ENCODE results near the gene RMDN2.

Gene RMDN2

GRCh38 chr2:37925063-37925897 lies at the start of gene RMDN2:
Gene RMDN2, plus strand, starts transcription at chr2:37925287. Its CDS starts 3,991 bp downstream, at chr2:37929278.
- intact Hi-C loops (cut with DNase I): no loop called here
- DNase-seq: peak; percentile 84 to 98 (median 90)

GRCh38 chr2:37875403-37875906 lies 49.6 kb upstream of the RMDN2 start:
- DNase-seq: no peak
- intact Hi-C loops (cut with DNase I): loop anchor here (5.0 kb wide), 2 partner anchors 463 to 478 kb away; no protein-coding TSS in a partner anchor

- intact Hi-C loops (cut with DNase I): loop anchor here (5.0 kb wide), 2 partner anchors 464 to 479 kb away; no protein-coding TSS in a partner anchor
- DNase-seq: no peak
Observed at GRCh38 chr2:37876227-37876626, 48.9 kb upstream of the RMDN2 start.

GRCh38 chr2:37877457-37878315 lies 47.4 kb upstream of the RMDN2 start:
- peak in 1 of 10 donors; percentile 20 for DNase-seq
- intact Hi-C loops (cut with DNase I): loop anchor here (1.0 to 5.0 kb wide), 3 partner anchors 45 to 480 kb away; no protein-coding TSS in a partner anchor

- intact Hi-C loops (cut with DNase I): loop anchor here (5.0 kb wide), 2 partner anchors 466 to 481 kb away; no protein-coding TSS in a partner anchor
- DNase-seq: no peak
Observed at GRCh38 chr2:37878536-37878935, 46.6 kb upstream of the RMDN2 start.

- intact Hi-C loops (cut with DNase I): no loop called here
- no peak for DNase-seq
Observed at GRCh38 chr2:37880551-37880950, 44.5 kb upstream of the RMDN2 start.

- intact Hi-C loops (cut with DNase I): no loop called here
- DNase-seq: no peak
Observed at GRCh38 chr2:37881397-37881796, 43.7 kb upstream of the RMDN2 start.

GRCh38 chr2:37882036-37882435 lies 43.1 kb upstream of the RMDN2 start:
- DNase-seq: no peak
- intact Hi-C loops (cut with DNase I): no loop called here

GRCh38 chr2:37883518-37883917 lies 41.6 kb upstream of the RMDN2 start:
- intact Hi-C loops (cut with DNase I): no loop called here

GRCh38 chr2:37885329-37885993 lies 39.6 kb upstream of the RMDN2 start:
- DNase-seq: no peak
- intact Hi-C loops (cut with DNase I): no loop called here

More at GRCh38 chr2:37883518-37883917, 41.6 kb upstream of the RMDN2 start:
- no peak for DNase-seq

GRCh38 chr2:37886745-37887144 lies 38.3 kb upstream of the RMDN2 start:
- intact Hi-C loops (cut with DNase I): no loop called here
- no peak for DNase-seq

- intact Hi-C loops (cut with DNase I): no loop called here
- DNase-seq: no peak
Observed at GRCh38 chr2:37887286-37887685, 37.8 kb upstream of the RMDN2 start.

- peak in 9 of 10 donors; percentile 31 to 93 (median 67) for DNase-seq
- intact Hi-C loops (cut with DNase I): loop anchor here (10.0 kb wide), 1 partner anchor 384 kb away; no protein-coding TSS in a partner anchor
Observed at GRCh38 chr2:37890893-37891495, 34.1 kb upstream of the RMDN2 start.

- intact Hi-C loops (cut with DNase I): loop anchor here (10.0 kb wide), 1 partner anchor 383 kb away; no protein-coding TSS in a partner anchor
- DNase-seq: no peak
Observed at GRCh38 chr2:37891846-37892435, 33.1 kb upstream of the RMDN2 start.

- intact Hi-C loops (cut with DNase I): loop anchor here (10.0 kb wide), 1 partner anchor 382 kb away; no protein-coding TSS in a partner anchor
Observed at GRCh38 chr2:37892436-37893114, 32.5 kb upstream of the RMDN2 start.

GRCh38 chr2:37893327-37893726 lies 31.8 kb upstream of the RMDN2 start:
- intact Hi-C loops (cut with DNase I): loop anchor here (10.0 kb wide), 1 partner anchor 381 kb away; no protein-coding TSS in a partner anchor
- no peak for DNase-seq

More at GRCh38 chr2:37892436-37893114, 32.5 kb upstream of the RMDN2 start:
- DNase-seq: no peak

GRCh38 chr2:37894047-37894446 lies 31.0 kb upstream of the RMDN2 start:
- no peak for DNase-seq
- intact Hi-C loops (cut with DNase I): loop anchor here (10.0 kb wide), 1 partner anchor 381 kb away; no protein-coding TSS in a partner anchor

GRCh38 chr2:37894601-37895000 lies 30.5 kb upstream of the RMDN2 start:
- peak in 1 of 10 donors; percentile 82 for DNase-seq
- intact Hi-C loops (cut with DNase I): loop anchor here (10.0 kb wide), 1 partner anchor 380 kb away; no protein-coding TSS in a partner anchor
